M059J (cell line): ENCODE measurements around the gene HERC4. TPM values are rescaled to one million over a fixed set of nuclear protein-coding genes. Genes with fewer than 3 reads are reported as not detected.
"Not testable (repeated sequence)": the region's sequence is repeated elsewhere in the genome, so short reads cannot be mapped to it uniquely, and the experiment has no call there.

ENCODE experiments used
- DNase-seq: peaks from one replicate; pipeline ENCODE4 v3.0.0-alpha.2; 2012; ENCODE audit warnings: low read depth
- total RNA-seq: library from RNA; depleted of rRNA; stranded (reverse); fragments of >200 nt; shearing (Covaris generic); gene quantifications from 2 replicates; pipeline ENCODE4 v1.2.3, GENCODE V29; 2014; rRNA removed

Gene HERC4
- total RNA-seq, 1 experiment from 2014 or later: 95.5 TPM

- no peak for DNase-seq
Measured at GRCh38 chr10:67883710-67884312, 191.3 kb downstream of the HERC4 start.

- no peak for DNase-seq
Measured at GRCh38 chr10:67878133-67878532, 196.9 kb downstream of the HERC4 start.

GRCh38 chr10:67877421-67877820, 197.7 kb downstream of the HERC4 start:
- not testable (repeated sequence) for DNase-seq

- DNase-seq: no peak
Measured at GRCh38 chr10:67875340-67876238, 199.5 kb downstream of the HERC4 start.

Other genes starting within 250 kb of the HERC4 start
- gene DNAJC12, start 237.1 kb downstream of the HERC4 start, total RNA-seq: 2.4 and 3.4 TPM in 2 replicates
- 8.1 and 15.2 TPM in 2 replicates for gene SIRT1, start 190.6 kb downstream of the HERC4 start, total RNA-seq
- 30.8 and 34.5 TPM in 2 replicates for gene MYPN, start 34.2 kb upstream of the HERC4 start, total RNA-seq
- gene ATOH7, start 156.8 kb upstream of the HERC4 start, total RNA-seq: 0.07 TPM in 1 of 2 replicates, not detected in the other